DND-41 (cell line): Measurements from ENCODE around the gene CAPRIN2.

Experiments
- EZH2 ChIP-seq: IDR thresholded peaks from 3 replicates; pipeline ENCODE4 v1.6.1; 2012; ENCODE audit warnings: borderline replicate concordance, low read depth, mild to moderate bottlenecking, moderate library complexity, low read length, inconsistent platforms; ENCODE audit not compliant: severe bottlenecking
- TF ChIP-seq, protein P1 (sequence below): IDR thresholded peaks from 2 replicates; pipeline ENCODE4 v1.5.1; 2012; ENCODE audit warnings: borderline replicate concordance, low read length, moderate library complexity, mild to moderate bottlenecking; ENCODE audit not compliant: poor library complexity, severe bottlenecking; ENCODE audit errors: extremely low read depth

DNA sequence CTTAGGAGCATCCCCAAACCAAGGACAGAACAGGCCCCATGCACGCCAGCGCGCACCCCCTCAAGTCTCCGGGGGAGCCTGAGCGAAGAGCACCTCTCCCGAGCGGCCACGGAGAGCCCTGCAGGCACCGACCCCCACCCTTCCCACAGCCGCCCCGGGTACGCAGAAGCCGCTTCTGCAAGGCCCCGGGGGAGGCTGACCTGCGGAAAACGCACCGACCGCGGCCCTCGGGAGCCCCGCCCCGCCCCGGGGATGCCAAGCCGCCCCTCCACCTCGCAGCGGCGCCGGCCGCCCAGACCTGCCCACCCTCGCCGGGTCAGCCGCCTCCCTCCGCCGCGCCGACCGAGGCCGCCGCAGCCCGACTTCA, 385 bp downstream of the CAPRIN2 start:
- TF ChIP-seq, protein P1, sequence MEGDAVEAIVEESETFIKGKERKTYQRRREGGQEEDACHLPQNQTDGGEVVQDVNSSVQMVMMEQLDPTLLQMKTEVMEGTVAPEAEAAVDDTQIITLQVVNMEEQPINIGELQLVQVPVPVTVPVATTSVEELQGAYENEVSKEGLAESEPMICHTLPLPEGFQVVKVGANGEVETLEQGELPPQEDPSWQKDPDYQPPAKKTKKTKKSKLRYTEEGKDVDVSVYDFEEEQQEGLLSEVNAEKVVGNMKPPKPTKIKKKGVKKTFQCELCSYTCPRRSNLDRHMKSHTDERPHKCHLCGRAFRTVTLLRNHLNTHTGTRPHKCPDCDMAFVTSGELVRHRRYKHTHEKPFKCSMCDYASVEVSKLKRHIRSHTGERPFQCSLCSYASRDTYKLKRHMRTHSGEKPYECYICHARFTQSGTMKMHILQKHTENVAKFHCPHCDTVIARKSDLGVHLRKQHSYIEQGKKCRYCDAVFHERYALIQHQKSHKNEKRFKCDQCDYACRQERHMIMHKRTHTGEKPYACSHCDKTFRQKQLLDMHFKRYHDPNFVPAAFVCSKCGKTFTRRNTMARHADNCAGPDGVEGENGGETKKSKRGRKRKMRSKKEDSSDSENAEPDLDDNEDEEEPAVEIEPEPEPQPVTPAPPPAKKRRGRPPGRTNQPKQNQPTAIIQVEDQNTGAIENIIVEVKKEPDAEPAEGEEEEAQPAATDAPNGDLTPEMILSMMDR = no peak
- TF ChIP-seq EZH2 = no peak
